HUES64 (cell line): ENCODE data around the gene SPRR2G.
A peak's percentile ranks its signal among the peaks of the same experiment; 100 is the strongest.
"Not testable (repeated sequence)": the region's sequence is repeated elsewhere in the genome, so short reads cannot be mapped to it uniquely, and the experiment has no call there.

ENCODE experiments used
- H3K27ac ChIP-seq: 2 replicates; pipeline ENCODE4 v1.7.0; 2013; ENCODE audit warnings: low read depth, low read length, inconsistent platforms
- H3K27me3 ChIP-seq: 2 replicates; pipeline ENCODE4 v1.6.1; 2013; ENCODE audit warnings: mild to moderate bottlenecking, low read length; ENCODE audit not compliant: insufficient read depth
- H3K36me3 ChIP-seq: 2 replicates; pipeline ENCODE4 v1.6.1; 2013; ENCODE audit warnings: mild to moderate bottlenecking, low read length; ENCODE audit not compliant: insufficient read depth
- H3K4me1 ChIP-seq: 2 replicates; pipeline ENCODE4 v1.6.1; 2013; ENCODE audit warnings: mild to moderate bottlenecking, low read length, moderate library complexity; ENCODE audit not compliant: insufficient read depth
- H3K4me3 ChIP-seq: 2 replicates; pipeline ENCODE4 v1.5.1; 2013; ENCODE audit warnings: mild to moderate bottlenecking, low read length, moderate library complexity
- H3K9ac ChIP-seq: 2 replicates; pipeline ENCODE4 v1.6.1; 2013; ENCODE audit warnings: mild to moderate bottlenecking, low read depth, low read length
- H3K9me3 ChIP-seq: 2 replicates; pipeline ENCODE4 v1.6.1; 2013; ENCODE audit warnings: low read depth, low read length; ENCODE audit not compliant: insufficient read depth
- WGBS: fragments of 150-250, 120-280 bp; methylation state at CpG from one replicate; pipeline ENCODE4 v1.1.7; 2013; ENCODE audit warnings: missing lambda C conversion rate; 5-methylcytosine and 5-hydroxymethylcytosine counted together

SPRR2G gene

DNA sequence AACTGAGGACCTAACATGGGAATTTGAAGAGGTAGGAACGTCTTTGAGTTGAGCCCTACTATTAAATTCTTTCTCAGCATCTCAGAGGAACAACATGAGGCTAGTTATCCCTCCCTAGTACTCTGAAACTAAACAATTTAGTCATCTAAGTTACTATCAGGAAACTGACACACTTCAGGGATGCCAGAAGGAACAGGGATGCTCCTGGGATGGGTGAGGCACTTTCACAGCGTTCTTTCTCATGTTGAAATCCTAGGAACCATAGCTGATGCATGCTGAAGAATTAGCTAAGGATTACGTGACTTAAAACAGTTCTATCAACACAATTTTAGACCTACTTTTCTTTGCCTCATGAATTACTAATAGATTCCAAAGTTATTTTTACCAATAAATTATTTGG is 1.8 kb upstream of the SPRR2G start:
- WGBS: 77% methylated on average over 3 of the region's 3 CpGs
- Histone ChIP-seq H3K9ac (no peak overlapping the region), H3K27ac (no peak overlapping the region), H3K9me3 (no peaks in the 10 kb centered on the region; the same call in 1 of the 2 replicates), H3K4me1 (no peaks in the 10 kb centered on the region), H3K36me3 (no peaks in the 10 kb centered on the region), H3K4me3 (no peak overlapping the region), H3K27me3 (no peaks in the 10 kb centered on the region)

- no peaks in the 10 kb centered on the region for H3K36me3 ChIP-seq
- 88% methylated on average over 3 of the region's 3 CpGs for WGBS
Measured at GRCh38 chr1:153141377-153141776, 9.3 kb downstream of the SPRR2G start.

DNA sequence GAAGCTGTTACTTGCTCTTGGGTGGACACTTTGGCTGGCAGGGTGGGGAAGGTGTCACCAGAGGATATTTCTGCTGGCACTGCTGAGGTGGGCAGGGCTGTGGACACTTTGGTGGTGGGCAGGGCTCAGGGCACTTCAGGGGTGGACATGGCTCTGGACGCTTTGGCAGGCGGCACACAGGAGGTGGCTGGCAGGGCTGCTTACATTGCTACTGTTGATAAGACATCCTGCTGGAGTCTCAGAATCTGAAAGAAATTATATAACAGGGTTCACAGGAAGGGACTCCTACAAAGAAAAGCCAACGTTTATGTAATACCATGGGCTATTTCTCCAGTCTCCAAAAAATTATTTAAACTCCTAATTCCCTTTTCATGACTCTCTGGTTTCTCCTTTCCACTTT is 10.2 kb downstream of the SPRR2G start:
- Histone ChIP-seq H3K9ac (no peak overlapping the region), H3K4me3 (no peak overlapping the region), H3K9me3 (no peaks in the 10 kb centered on the region), H3K27ac (no peak overlapping the region), H3K27me3 (no peaks in the 10 kb centered on the region), H3K4me1 (peaks cover 9% of the 10 kb centered on the region), H3K36me3 (no peaks in the 10 kb centered on the region)
- 96% methylated on average over 3 of the region's 3 CpGs for WGBS

More at GRCh38 chr1:153141377-153141776, 9.3 kb downstream of the SPRR2G start:
- Histone ChIP-seq H3K9me3 (no peaks in the 10 kb centered on the region), H3K27ac (no peak overlapping the region), H3K4me1 (no peaks in the 10 kb centered on the region), H3K9ac (no peak overlapping the region), H3K4me3 (no peak overlapping the region), H3K27me3 (no peaks in the 10 kb centered on the region)

GRCh38 chr1:153133743-153134142 is 16.9 kb downstream of the SPRR2G start:
- 70% methylated on average over 2 of the region's 2 CpGs for WGBS
- no peak overlapping the region for H3K9ac ChIP-seq
- no peaks in the 10 kb centered on the region for H3K9me3 ChIP-seq
- no peak overlapping the region for H3K27ac ChIP-seq
- no peaks in the 10 kb centered on the region for H3K27me3 ChIP-seq
- no peaks in the 10 kb centered on the region for H3K36me3 ChIP-seq
- peaks cover 26% of the 10 kb centered on the region for H3K4me1 ChIP-seq
- no peak overlapping the region for H3K4me3 ChIP-seq

GRCh38 chr1:153133267-153133666 is 17.4 kb downstream of the SPRR2G start:
- Histone ChIP-seq H3K9ac (no peak overlapping the region), H3K36me3 (no peaks in the 10 kb centered on the region), H3K4me3 (no peak overlapping the region), H3K27ac (no peak overlapping the region), H3K4me1 (peaks cover 26% of the 10 kb centered on the region), H3K27me3 (no peaks in the 10 kb centered on the region), H3K9me3 (no peaks in the 10 kb centered on the region)
- WGBS: 81% methylated on average over 1 of the region's 1 CpG

GRCh38 chr1:153128688-153129087 is 22.0 kb downstream of the SPRR2G start:
- not testable (repeated sequence) for H3K27ac ChIP-seq, H3K9ac ChIP-seq, H3K36me3 ChIP-seq, H3K27me3 ChIP-seq, H3K4me3 ChIP-seq
- H3K4me1 ChIP-seq: peaks cover 13% of the 10 kb centered on the region
- WGBS: 89% methylated on average over 4 of the region's 4 CpGs
- peaks cover 21% of the 10 kb centered on the region for H3K9me3 ChIP-seq

- WGBS: 72% methylated on average over 2 of the region's 2 CpGs
- H3K9ac ChIP-seq: no peak overlapping the region
- H3K27me3 ChIP-seq: no peaks in the 10 kb centered on the region
- peaks cover 5% of the 10 kb centered on the region; the same call in 1 of the 2 replicates for H3K36me3 ChIP-seq
- no peak overlapping the region for H3K4me3 ChIP-seq
- H3K9me3 ChIP-seq: peaks cover 21% of the 10 kb centered on the region
- no peak overlapping the region for H3K27ac ChIP-seq
- H3K4me1 ChIP-seq: peaks cover 18% of the 10 kb centered on the region
Measured at GRCh38 chr1:153127296-153127695, 23.4 kb downstream of the SPRR2G start.

DNA sequence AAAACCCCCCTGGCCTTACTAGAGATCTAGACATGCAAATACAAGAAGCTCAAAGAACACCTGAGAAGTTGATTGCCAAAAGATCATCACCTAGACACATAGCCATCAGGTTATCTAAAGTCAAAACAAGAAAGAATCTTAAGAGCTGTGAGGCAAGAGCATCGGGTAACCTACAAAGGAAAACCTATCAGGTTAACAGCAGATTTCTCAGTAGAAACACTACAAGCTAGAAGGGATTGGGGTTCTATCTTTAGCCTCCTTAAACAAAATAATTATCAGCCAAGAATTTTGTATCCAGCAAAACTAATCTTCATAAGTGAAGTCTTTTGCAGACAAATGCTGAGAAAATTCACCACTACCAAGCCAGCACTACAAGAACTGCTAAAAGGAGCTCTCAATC is 25.2 kb downstream of the SPRR2G start:
- 100% methylated on average over 1 of the region's 1 CpG for WGBS

DNA sequence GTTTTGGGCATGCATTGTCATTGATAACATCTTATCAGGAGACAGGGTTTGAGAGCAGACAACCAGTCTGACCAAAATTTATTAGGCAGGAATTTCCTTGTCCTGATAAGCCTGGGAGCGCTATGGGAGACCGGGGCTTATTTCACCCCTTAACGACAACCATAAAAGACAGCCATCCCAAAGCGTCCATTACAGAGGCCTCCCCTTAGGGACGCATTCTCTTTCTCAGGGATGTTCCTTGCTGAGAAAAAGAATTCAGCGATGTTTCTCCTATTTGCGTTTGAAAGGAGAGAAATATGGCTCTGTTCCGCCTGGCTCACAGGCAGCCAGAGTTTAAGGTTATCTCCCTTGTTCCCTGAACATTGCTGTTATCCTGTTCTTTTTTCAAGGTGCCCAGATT is 26.9 kb downstream of the SPRR2G start:
- 53% methylated on average over 8 of the region's 8 CpGs for WGBS
- H3K4me3 ChIP-seq, H3K36me3 ChIP-seq, H3K27me3 ChIP-seq: not testable (repeated sequence)
- H3K9ac ChIP-seq: 0 out of 2 replicates have a peak overlapping the region, but pooled peaks have one; percentile 21
- peaks cover 17% of the 10 kb centered on the region for H3K4me1 ChIP-seq
- peak overlapping the region; percentile 85; the same call in 1 of the 2 replicates for H3K27ac ChIP-seq
- peaks cover 21% of the 10 kb centered on the region for H3K9me3 ChIP-seq

More for the DNA sequence above, 25.2 kb downstream of the SPRR2G start:
- Histone ChIP-seq H3K27ac (no peak overlapping the region), H3K27me3 (no peaks in the 10 kb centered on the region), H3K4me3 (no peak overlapping the region), H3K36me3 (peaks cover 5% of the 10 kb centered on the region; the same call in 1 of the 2 replicates), H3K9ac (no peak overlapping the region), H3K9me3 (peaks cover 21% of the 10 kb centered on the region), H3K4me1 (peaks cover 20% of the 10 kb centered on the region)

- H3K27me3 ChIP-seq: no peaks in the 10 kb centered on the region
- H3K4me1 ChIP-seq: peaks cover 17% of the 10 kb centered on the region
- H3K9ac ChIP-seq: peak overlapping the region; percentile 65
- peak overlapping the region; percentile 42 for H3K4me3 ChIP-seq
- 44% methylated on average over 3 of the region's 3 CpGs for WGBS
- peaks cover 5% of the 10 kb centered on the region; the same call in 1 of the 2 replicates for H3K36me3 ChIP-seq
- peak overlapping the region; percentile 85 for H3K27ac ChIP-seq
- H3K9me3 ChIP-seq: peaks cover 21% of the 10 kb centered on the region
Measured at GRCh38 chr1:153122831-153123421, 27.8 kb downstream of the SPRR2G start.

DNA sequence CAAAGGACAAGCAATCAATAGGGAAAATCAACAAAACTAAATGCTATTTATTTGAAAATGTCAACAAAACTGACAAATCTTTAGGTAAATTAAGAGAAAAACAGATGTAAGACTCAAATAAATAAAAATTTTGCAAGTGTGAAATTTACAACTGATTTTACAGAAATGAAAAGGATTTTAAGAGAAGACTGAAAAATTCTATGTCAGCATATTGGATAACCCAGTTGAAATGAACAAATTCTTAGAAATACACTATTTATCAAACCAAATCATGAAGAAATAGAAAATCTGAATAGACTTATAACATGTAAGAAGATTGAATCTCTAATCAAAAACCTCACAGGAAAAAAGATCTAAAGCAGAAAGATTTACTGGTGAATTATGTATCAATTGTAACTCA is 29.7 kb downstream of the SPRR2G start:
- no peak overlapping the region for H3K27ac ChIP-seq

More for the DNA sequence above, 29.7 kb downstream of the SPRR2G start:
- Histone ChIP-seq H3K4me1 (peaks cover 12% of the 10 kb centered on the region), H3K4me3 (no peak overlapping the region), H3K9ac (no peak overlapping the region), H3K9me3 (peaks cover 17% of the 10 kb centered on the region), H3K27me3 (no peaks in the 10 kb centered on the region), H3K36me3 (peaks cover 5% of the 10 kb centered on the region; the same call in 1 of the 2 replicates)
